SK-N-SH treated with all-trans-retinoic acid at 6 μM for 48 hours (cell line): Measurements from ENCODE around the gene HERC2.

Experiments used
- ARNTL ChIP-seq: fragments of 450-650 bp; formaldehyde crosslinking; IDR thresholded peaks from 2 replicates; pipeline ENCODE4 v1.5.0; 2020; ENCODE audit warnings: low read depth, mild to moderate bottlenecking, moderate library complexity, borderline replicate concordance
- CSDC2 ChIP-seq: fragments of 250-450 bp; sonication (Bioruptor Pico); IDR thresholded peaks from 2 replicates; pipeline ENCODE4 v1.5.0; 2020; ENCODE audit warnings: mild to moderate bottlenecking, moderate library complexity
- ESRRG ChIP-seq: fragments of 250-450 bp; sonication (Bioruptor Pico); IDR thresholded peaks from 2 replicates; pipeline ENCODE4 v1.6.1; 2021; ENCODE audit warnings: mild to moderate bottlenecking
- ISL1 ChIP-seq: fragments of 250-450 bp; sonication (Bioruptor Pico); IDR thresholded peaks from 2 replicates; pipeline ENCODE4 v2.1.2; 2022; ENCODE audit warnings: mild to moderate bottlenecking, moderate library complexity
- OSR1 ChIP-seq: fragments of 250-450 bp; sonication (Bioruptor Pico); IDR thresholded peaks from 2 replicates; pipeline ENCODE4 v1.8.0; 2022; ENCODE audit warnings: moderate library complexity, mild to moderate bottlenecking, inconsistent platforms
- PPARA ChIP-seq: fragments of 250-450 bp; sonication (Bioruptor Pico); IDR thresholded peaks from 2 replicates; pipeline ENCODE4 v1.5.0; 2020; ENCODE audit warnings: mild to moderate bottlenecking, borderline replicate concordance
- RARB ChIP-seq: fragments of 250-450 bp; sonication (Bioruptor Pico); IDR thresholded peaks from 2 replicates; pipeline ENCODE4 v1.8.0; 2021; ENCODE audit warnings: mild to moderate bottlenecking, moderate library complexity
- ZC3H10 ChIP-seq: fragments of 250-450 bp; sonication (Bioruptor Pico); IDR thresholded peaks from 2 replicates; pipeline ENCODE4 v1.5.1; 2021; ENCODE audit warnings: mild to moderate bottlenecking, moderate library complexity
- ZFP30 ChIP-seq: fragments of 450-650 bp; formaldehyde crosslinking; IDR thresholded peaks from 2 replicates; pipeline ENCODE4 v1.5.0; 2022; ENCODE audit warnings: mild to moderate bottlenecking, moderate library complexity
- ZNF565 ChIP-seq: fragments of 450-650 bp; formaldehyde crosslinking; conservative IDR thresholded peaks from 2 replicates; pipeline ENCODE4 v1.5.0; 2020; ENCODE audit warnings: low read depth, mild to moderate bottlenecking, moderate library complexity
- TF ChIP-seq, protein P1 (sequence below): fragments of 250-450 bp; sonication (Bioruptor Pico); IDR thresholded peaks from 2 replicates; pipeline ENCODE4 v1.8.0; 2020; ENCODE audit warnings: mild to moderate bottlenecking, moderate library complexity, borderline replicate concordance
- TF ChIP-seq, protein P2 (sequence below): fragments of 250-450 bp; sonication (Bioruptor Pico); IDR thresholded peaks from 2 replicates; pipeline ENCODE4 v1.5.1; 2020; ENCODE audit warnings: low read depth, mild to moderate bottlenecking, moderate library complexity
- TF ChIP-seq, protein P3 (sequence below): fragments of 250-450 bp; sonication (Bioruptor Pico); IDR thresholded peaks from 2 replicates; pipeline ENCODE4 v1.8.0; 2021; ENCODE audit warnings: low read depth, mild to moderate bottlenecking, moderate library complexity, borderline replicate concordance
- TF ChIP-seq, protein P4 (sequence below): fragments of 250-450 bp; sonication (Bioruptor Pico); IDR thresholded peaks from 2 replicates; pipeline ENCODE4 v1.5.1; 2021; ENCODE audit warnings: mild to moderate bottlenecking, moderate library complexity

DNA sequence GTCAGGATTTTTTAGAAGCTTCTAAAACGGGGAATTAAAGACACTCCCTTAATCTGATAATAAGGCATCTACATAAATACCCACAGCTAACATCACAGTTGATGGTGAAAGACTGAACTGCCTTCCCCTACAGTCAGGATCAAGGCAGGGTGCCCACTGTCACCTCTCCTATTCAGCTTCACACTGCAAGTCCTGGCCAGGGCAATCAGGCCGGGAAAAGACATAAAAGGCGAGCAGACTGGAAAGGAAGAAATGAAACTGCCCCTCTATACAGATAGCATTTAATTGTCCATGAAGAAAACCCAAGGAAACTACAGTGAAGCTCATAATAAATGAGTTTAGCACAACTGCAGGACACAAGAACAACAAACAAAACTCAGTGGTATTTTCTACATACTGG lies 61.7 kb downstream of the HERC2 start:
- TF ChIP-seq, protein P1, sequence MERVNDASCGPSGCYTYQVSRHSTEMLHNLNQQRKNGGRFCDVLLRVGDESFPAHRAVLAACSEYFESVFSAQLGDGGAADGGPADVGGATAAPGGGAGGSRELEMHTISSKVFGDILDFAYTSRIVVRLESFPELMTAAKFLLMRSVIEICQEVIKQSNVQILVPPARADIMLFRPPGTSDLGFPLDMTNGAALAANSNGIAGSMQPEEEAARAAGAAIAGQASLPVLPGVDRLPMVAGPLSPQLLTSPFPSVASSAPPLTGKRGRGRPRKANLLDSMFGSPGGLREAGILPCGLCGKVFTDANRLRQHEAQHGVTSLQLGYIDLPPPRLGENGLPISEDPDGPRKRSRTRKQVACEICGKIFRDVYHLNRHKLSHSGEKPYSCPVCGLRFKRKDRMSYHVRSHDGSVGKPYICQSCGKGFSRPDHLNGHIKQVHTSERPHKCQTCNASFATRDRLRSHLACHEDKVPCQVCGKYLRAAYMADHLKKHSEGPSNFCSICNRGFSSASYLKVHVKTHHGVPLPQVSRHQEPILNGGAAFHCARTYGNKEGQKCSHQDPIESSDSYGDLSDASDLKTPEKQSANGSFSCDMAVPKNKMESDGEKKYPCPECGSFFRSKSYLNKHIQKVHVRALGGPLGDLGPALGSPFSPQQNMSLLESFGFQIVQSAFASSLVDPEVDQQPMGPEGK (CRISPR knock-in tag), result no peak
- TF ChIP-seq ESRRG (CRISPR knock-in tag), result no peak
- no peak for TF ChIP-seq ZC3H10 (CRISPR knock-in tag)
- TF ChIP-seq, protein P2, sequence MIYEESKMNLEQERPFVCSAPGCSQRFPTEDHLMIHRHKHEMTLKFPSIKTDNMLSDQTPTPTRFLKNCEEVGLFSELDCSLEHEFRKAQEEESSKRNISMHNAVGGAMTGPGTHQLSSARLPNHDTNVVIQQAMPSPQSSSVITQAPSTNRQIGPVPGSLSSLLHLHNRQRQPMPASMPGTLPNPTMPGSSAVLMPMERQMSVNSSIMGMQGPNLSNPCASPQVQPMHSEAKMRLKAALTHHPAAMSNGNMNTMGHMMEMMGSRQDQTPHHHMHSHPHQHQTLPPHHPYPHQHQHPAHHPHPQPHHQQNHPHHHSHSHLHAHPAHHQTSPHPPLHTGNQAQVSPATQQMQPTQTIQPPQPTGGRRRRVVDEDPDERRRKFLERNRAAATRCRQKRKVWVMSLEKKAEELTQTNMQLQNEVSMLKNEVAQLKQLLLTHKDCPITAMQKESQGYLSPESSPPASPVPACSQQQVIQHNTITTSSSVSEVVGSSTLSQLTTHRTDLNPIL, result no peak
- no peak for TF ChIP-seq OSR1 (CRISPR knock-in tag)
- TF ChIP-seq, protein P3, sequence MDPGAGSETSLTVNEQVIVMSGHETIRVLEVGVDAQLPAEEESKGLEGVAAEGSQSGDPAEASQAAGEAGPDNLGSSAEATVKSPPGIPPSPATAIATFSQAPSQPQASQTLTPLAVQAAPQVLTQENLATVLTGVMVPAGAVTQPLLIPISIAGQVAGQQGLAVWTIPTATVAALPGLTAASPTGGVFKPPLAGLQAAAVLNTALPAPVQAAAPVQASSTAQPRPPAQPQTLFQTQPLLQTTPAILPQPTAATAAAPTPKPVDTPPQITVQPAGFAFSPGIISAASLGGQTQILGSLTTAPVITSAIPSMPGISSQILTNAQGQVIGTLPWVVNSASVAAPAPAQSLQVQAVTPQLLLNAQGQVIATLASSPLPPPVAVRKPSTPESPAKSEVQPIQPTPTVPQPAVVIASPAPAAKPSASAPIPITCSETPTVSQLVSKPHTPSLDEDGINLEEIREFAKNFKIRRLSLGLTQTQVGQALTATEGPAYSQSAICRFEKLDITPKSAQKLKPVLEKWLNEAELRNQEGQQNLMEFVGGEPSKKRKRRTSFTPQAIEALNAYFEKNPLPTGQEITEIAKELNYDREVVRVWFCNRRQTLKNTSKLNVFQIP (CRISPR knock-in tag), result no peak
- no peak for TF ChIP-seq CSDC2
- TF ChIP-seq PPARA (CRISPR knock-in tag), result no peak
- no peak for TF ChIP-seq ZFP30
- TF ChIP-seq, protein P4, sequence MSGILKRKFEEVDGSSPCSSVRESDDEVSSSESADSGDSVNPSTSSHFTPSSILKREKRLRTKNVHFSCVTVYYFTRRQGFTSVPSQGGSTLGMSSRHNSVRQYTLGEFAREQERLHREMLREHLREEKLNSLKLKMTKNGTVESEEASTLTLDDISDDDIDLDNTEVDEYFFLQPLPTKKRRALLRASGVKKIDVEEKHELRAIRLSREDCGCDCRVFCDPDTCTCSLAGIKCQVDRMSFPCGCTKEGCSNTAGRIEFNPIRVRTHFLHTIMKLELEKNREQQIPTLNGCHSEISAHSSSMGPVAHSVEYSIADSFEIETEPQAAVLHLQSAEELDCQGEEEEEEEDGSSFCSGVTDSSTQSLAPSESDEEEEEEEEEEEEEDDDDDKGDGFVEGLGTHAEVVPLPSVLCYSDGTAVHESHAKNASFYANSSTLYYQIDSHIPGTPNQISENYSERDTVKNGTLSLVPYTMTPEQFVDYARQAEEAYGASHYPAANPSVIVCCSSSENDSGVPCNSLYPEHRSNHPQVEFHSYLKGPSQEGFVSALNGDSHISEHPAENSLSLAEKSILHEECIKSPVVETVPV (CRISPR knock-in tag), result no peak
- TF ChIP-seq ZNF565, result no peak
- TF ChIP-seq ISL1 (CRISPR knock-in tag), result no peak
- no peak for TF ChIP-seq ARNTL
- TF ChIP-seq RARB, result no peak
